ENCODE data around the gene NDUFA8. TPM values are rescaled to one million over a fixed set of nuclear protein-coding genes. Genes with fewer than 3 reads are reported as not detected.

The NDUFA8 gene
- total RNA-seq, 1 donor from 2014 or later = 32.4 TPM

- no peaks in the 10 kb centered on the region for H3K9me3 ChIP-seq
- H3K27me3 ChIP-seq = no peaks in the 10 kb centered on the region
- TF ChIP-seq POLR2AphosphoS5 (IDR thresholded peaks at IDR 0.05; ENCODE audit: insufficient read depth in 1 of 2, low read depth in 1 of 2) (no peak), POLR2A (IDR thresholded peaks at IDR 0.05) (no peak)
- TF ChIP-seq, protein P1, sequence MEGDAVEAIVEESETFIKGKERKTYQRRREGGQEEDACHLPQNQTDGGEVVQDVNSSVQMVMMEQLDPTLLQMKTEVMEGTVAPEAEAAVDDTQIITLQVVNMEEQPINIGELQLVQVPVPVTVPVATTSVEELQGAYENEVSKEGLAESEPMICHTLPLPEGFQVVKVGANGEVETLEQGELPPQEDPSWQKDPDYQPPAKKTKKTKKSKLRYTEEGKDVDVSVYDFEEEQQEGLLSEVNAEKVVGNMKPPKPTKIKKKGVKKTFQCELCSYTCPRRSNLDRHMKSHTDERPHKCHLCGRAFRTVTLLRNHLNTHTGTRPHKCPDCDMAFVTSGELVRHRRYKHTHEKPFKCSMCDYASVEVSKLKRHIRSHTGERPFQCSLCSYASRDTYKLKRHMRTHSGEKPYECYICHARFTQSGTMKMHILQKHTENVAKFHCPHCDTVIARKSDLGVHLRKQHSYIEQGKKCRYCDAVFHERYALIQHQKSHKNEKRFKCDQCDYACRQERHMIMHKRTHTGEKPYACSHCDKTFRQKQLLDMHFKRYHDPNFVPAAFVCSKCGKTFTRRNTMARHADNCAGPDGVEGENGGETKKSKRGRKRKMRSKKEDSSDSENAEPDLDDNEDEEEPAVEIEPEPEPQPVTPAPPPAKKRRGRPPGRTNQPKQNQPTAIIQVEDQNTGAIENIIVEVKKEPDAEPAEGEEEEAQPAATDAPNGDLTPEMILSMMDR (IDR thresholded peaks at IDR 0.05) = no peak
- intact Hi-C loops (cut with DNase I) = no loop called here
- H3K36me3 ChIP-seq = no peaks in the 10 kb centered on the region
- no peak overlapping the region for H3K4me3 ChIP-seq
- DNase-seq (ENCODE audit: extremely low spot score in 2 of 2) = no peak
- H3K4me1 ChIP-seq = no peaks in the 10 kb centered on the region
- H3K27ac ChIP-seq = no peak overlapping the region
These were observed 38.3 kb upstream of the NDUFA8 start for GRCh38 chr9:122197882-122198281.

DNA sequence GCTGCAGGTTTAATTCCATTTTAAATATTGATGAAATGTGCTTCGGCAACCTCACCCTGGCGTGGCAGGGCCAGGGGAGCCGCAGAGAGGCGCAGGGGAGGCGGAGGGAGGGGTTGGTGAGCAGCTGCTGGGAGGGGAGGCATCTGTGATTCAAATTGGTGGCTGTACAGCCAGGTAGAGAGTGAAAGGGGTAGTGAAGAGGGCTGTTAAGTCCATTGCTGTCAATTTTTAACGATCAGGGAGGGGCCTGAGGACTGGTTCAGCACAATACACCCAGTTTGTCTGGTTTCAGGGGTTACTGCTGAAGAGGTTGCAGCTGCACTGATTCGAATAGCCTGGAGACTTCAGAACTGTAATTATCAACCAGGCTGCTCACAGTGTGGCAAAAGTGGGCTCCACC is 37.8 kb upstream of the NDUFA8 start:
- H3K27me3 ChIP-seq = no peaks in the 10 kb centered on the region
- no peak for TF ChIP-seq POLR2AphosphoS5 (IDR thresholded peaks at IDR 0.05; ENCODE audit: insufficient read depth in 1 of 2, low read depth in 1 of 2)
- no peak for TF ChIP-seq POLR2A (IDR thresholded peaks at IDR 0.05)
- TF ChIP-seq, protein P1 (IDR thresholded peaks at IDR 0.05) = no peak
- no peaks in the 10 kb centered on the region for H3K36me3 ChIP-seq
- DNase-seq (ENCODE audit: extremely low spot score in 2 of 2) = no peak
- no peaks in the 10 kb centered on the region for H3K9me3 ChIP-seq
- intact Hi-C loops (cut with DNase I) = no loop called here
- H3K4me3 ChIP-seq = no peak overlapping the region
- no peaks in the 10 kb centered on the region for H3K4me1 ChIP-seq
- no peak overlapping the region for H3K27ac ChIP-seq

DNA sequence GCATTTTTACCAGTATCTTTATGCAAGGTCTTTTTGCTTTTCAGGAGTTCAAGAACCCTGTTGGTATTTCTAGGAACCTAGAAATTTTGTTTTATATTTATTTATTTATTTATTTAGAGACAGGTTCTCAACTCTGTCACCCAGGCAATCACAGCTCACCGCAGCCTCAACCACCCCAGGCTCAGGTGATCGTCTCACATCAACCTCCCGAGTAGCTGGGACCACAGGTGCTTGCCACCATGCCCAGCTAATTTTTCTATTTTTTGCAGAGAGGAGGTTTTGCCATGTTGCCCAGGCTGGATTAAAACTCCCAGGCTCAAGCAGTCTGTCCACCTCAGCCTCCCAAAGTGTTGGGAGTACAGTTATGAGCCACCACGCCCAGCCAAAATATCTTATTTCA is 36.3 kb upstream of the NDUFA8 start:
- no peak for DNase-seq (ENCODE audit: extremely low spot score in 2 of 2)
- H3K9me3 ChIP-seq = no peaks in the 10 kb centered on the region
- TF ChIP-seq, protein P1 (IDR thresholded peaks at IDR 0.05) = no peak
- no peak for TF ChIP-seq POLR2AphosphoS5 (IDR thresholded peaks at IDR 0.05; ENCODE audit: insufficient read depth in 1 of 2, low read depth in 1 of 2)
- TF ChIP-seq POLR2A (IDR thresholded peaks at IDR 0.05) = no peak
- H3K36me3 ChIP-seq = no peaks in the 10 kb centered on the region
- H3K4me1 ChIP-seq = no peaks in the 10 kb centered on the region
- H3K27ac ChIP-seq = no peak overlapping the region
- H3K27me3 ChIP-seq = no peaks in the 10 kb centered on the region
- H3K4me3 ChIP-seq = no peak overlapping the region
- intact Hi-C loops (cut with DNase I) = no loop called here

- intact Hi-C loops (cut with DNase I) = no loop called here
- no peak for TF ChIP-seq POLR2AphosphoS5 (IDR thresholded peaks at IDR 0.05; ENCODE audit: insufficient read depth in 1 of 2, low read depth in 1 of 2)
- TF ChIP-seq POLR2A (IDR thresholded peaks at IDR 0.05) = no peak
- TF ChIP-seq, protein P1 (IDR thresholded peaks at IDR 0.05) = no peak
- Histone ChIP-seq H3K4me3 (no peak overlapping the region), H3K27ac (no peak overlapping the region), H3K4me1 (no peaks in the 10 kb centered on the region), H3K36me3 (no peaks in the 10 kb centered on the region), H3K9me3 (no peaks in the 10 kb centered on the region), H3K27me3 (no peaks in the 10 kb centered on the region)
- DNase-seq (ENCODE audit: extremely low spot score in 2 of 2) = no peak
These were observed 34.1 kb upstream of the NDUFA8 start for GRCh38 chr9:122193651-122194050.

- DNase-seq (ENCODE audit: extremely low spot score in 2 of 2) = no peak
- Histone ChIP-seq H3K9me3 (no peaks in the 10 kb centered on the region), H3K27me3 (no peaks in the 10 kb centered on the region), H3K4me3 (no peak overlapping the region), H3K36me3 (no peaks in the 10 kb centered on the region), H3K27ac (no peak overlapping the region), H3K4me1 (no peaks in the 10 kb centered on the region)
- no peak for TF ChIP-seq POLR2A (IDR thresholded peaks at IDR 0.05)
- TF ChIP-seq POLR2AphosphoS5 (IDR thresholded peaks at IDR 0.05; ENCODE audit: insufficient read depth in 1 of 2, low read depth in 1 of 2) = no peak
- TF ChIP-seq, protein P1 (IDR thresholded peaks at IDR 0.05) = no peak
- intact Hi-C loops (cut with DNase I) = no loop called here
These were observed 33.4 kb upstream of the NDUFA8 start for GRCh38 chr9:122192914-122193525.

Measured in vagina (tissue), 2 donors.